Bone marrow (tissue), 2 donors: ENCODE measurements around the gene RPUSD1.
"Not testable (repeated sequence)": the region's sequence is repeated elsewhere in the genome, so short reads cannot be mapped to it uniquely, and the experiment has no call there.

Source experiments
- DNase-seq, 2 donors: peaks; one replicate each; lab custom pipeline; 2025; lab: John Stamatoyannopoulos, UW

Gene RPUSD1

DNA sequence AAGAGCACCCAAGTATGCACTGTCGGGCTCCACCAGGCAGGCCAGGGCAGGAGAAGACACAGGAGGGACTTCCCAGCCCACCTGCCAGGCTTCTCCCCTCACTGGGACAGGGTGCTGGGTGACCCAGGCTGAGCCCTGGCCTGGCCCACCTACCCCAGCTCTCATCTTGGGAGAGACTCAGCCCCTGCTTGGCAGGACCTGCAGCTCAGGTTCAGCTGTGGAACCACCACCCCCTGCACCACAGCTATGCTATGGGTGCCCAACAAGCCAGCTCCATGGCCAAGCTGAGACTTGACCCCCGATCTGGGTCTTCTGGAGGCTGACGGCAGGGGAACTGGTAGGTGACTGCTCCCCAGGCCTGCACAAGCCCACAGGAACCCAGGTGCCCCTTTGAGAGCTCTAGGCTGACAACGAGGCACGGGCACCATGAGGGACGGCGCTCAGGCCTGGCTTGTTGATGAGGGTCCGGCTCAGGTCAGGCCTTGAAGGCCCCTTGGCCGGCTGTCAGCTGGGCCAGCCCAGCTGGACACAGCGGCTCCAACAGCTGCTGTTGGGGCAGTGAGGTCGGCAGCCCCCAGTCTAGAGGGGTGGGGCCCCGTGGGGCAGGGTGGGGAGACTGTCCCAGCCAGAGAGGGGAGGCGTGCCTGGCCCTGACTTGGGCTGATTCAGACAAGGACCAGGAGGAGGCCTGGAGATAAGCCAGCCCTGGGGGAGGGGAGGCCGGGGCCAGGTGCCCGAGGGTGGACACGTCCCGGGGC is 4.6 kb downstream of the RPUSD1 start:
- no peak for DNase-seq

DNA sequence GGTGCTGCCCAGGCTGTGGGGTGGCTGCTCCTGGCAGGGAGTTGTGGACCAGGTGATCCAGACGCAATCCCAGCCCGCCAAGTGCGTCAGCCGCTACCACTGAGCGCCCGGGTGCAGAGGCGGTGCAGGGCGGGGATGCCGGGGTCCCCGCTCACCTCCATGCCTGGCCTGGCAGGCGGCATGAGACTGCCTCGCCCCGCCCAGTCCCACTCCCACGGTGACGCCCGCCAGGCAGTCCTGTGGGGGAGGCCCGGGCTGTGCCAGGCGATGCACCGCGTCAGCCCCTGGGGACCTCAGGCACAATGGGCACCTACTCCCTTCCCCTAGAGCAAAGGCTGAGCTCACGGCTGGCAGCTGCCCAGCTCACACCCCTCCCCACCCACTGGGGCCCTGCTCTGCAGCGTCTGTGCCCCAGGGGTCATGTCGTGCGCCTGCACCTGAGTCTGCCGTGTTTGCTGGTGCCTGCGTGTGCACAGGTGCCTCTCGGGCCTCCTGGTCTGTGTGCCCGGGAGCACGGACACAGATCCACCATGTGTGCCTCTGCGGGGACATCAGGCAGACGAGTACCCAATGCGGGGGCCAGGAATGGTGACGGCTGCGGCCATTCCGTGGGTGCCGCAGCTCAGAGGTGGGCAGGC is 5.3 kb downstream of the RPUSD1 start:
- DNase-seq: no peak

DNA sequence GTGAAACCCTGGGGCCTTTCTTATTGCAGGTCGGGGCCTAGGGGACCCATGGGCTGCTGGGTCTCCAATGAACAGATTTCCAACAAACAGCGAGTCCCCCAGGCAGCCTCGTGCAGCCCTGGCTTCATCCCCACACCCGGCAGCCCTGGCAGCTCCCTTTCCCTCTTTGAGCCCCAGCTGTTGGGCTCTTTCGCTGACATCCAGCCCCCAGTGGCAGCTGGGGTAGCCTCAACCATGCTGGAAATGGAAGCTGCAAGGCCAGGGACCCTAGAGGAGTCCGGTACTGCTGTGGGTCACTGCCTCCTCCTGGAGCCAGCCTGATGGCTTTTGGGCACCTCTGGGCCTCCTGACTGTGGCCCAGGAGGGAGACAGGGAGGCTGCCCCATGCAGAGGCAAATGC is 5.9 kb downstream of the RPUSD1 start:
- DNase-seq: no peak

DNA sequence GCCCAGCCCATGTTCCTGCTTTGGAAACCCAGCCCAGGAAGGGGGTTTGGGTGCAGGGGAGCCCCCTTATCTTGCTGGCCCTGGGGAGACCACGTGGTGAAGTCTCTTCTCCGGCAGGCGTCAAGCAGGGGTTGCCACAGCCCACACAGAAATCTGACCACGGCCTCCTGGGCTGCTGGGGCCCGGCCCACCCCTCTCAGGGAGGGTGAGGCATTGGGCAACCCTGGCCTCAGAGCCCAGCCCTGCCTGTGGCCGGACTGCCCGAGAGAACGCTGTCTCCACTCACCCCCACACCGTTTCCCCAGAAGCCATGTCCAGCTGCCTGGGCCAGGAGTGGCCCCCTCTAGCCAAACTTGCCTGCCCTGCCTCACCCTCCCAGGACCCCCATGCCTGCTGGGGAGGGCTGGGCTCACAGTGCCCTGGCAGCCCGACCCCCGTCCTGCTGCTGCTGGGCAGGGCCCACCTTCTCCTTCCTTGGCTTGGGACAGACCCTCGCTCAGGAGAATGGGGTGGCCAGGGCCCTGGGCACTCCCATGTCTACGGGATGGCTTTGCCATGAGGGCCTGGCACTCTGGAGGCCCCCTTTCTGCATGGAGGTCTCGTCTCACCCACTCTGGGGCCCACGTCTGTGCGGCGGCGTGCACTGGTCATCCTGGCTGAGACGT is 6.7 kb downstream of the RPUSD1 start:
- DNase-seq: no peak

DNA sequence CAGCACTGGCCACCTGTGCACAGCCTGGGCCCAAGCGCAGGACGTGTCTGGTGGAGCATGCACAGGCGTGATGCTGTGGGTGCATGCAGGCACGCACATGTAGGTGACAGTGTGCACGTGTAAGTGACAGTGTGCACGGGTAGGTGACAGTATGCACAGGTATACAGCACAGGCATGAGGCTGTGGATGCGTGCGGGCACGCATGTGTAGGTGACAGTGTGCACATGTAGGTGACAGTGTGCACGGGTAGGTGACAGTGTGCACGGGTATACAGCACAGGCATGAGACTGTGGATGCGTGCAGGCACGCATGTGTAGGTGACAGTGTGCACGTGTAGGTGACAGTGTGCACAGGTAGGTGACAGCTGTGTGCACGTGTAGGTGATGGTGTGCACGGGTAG is 7.9 kb downstream of the RPUSD1 start:
- DNase-seq: no peak

DNA sequence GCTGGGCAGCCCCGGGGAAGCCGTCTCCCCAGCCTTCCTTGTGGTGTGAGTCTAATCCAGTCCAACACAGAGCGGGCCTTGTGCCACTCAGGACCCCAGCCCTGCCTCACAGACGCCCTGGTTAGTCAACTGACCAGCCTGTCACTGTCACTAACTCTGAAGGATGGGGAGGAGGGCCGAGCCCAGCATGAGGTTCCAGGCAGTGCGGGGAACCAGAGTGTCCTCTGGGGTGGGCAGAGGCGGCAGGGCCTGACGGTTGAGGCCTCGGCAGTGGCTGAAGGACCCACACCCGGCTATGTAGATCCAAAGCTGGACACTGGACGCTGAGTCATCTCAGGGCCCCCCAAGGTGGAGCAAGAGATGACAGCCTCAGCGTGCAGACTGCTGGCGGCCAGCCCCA is 8.6 kb downstream of the RPUSD1 start:
- DNase-seq: no peak

DNA sequence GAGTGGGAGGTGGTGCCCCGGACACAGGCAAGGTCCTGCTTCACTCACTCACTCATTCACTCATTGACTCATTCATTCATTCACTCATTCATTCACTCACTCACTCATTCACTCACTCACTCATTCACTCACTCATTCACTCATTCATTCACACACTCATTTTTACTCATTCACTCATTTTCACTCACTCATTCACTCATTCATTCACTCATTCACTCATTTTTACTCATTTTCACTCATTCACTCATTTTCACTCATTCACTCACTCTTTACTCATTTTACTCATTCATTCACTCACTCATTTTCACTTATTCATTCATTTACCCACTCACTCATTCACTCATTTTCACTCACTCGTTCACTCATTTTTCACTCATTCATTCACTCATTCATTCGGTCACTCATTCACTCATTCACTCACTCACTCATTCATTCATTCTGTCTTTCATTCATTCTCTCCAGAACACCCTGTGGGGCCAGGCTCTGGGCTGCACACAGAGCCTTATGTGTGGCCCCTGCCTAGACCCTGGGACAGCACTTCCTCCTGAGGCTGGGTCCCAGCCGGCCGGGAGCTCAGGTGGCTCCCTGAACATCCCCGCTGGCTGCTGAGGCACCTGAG is 9.2 kb downstream of the RPUSD1 start:
- DNase-seq: no peak

DNA sequence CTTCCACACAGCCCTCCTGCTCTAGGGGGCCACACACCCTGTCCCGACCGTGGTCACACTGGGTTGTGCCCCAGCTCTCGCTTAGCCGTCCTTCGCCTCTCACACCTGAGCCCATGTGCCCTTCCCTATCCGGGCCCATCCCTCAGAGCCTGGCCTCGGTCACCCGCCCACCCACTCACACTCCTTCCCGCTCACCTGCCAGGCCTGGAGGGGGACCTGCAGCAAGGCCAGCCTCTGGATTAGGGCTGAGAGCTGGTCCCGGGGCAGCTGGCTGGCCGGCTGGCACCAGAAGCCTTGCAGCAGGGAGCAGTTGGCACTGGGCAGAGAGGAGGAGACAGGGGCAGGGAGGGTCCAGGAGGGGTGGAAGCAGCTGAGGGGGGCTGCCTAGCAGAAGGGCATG is 9.7 kb downstream of the RPUSD1 start:
- no peak for DNase-seq

DNA sequence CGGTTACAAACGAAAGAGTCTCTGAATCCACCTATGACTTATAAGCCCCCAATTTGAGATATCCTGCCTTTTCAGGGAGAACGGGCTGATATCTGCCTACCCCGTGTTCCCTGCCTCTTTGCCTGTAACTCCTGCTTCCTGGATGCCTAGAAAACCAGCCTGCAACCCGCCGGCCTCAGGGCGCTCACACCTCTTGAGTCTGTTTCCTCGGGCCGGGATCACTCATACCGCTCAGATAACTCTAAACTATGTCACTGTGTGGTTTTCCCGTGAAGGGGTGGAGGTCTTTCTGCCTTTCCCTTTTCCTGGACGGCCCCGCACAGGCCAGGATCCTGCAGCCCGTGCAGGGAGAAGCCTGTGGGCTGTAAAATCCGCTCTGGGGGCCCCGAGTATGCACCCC is 10.4 kb downstream of the RPUSD1 start:
- DNase-seq: no peak

DNA sequence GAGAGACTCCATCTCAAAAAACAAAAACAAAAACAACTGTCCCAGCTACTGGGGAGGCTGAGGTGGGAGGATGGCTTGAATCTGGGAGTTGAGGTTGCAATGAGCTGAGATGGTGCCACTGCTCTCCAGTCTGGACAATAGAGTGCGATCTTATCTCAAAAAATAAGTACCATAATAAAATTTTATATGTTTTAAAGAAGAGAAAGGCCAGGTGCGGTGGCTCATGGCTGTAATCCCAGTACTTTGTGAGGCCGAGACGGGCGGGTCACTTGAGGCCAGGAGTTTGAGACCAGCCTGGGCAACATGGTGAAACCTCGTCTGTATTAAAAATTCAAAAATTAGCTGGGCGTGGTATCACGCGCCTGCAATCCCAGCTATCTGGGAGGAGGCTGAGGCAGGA is 11.4 kb downstream of the RPUSD1 start:
- DNase-seq: no peak

DNA sequence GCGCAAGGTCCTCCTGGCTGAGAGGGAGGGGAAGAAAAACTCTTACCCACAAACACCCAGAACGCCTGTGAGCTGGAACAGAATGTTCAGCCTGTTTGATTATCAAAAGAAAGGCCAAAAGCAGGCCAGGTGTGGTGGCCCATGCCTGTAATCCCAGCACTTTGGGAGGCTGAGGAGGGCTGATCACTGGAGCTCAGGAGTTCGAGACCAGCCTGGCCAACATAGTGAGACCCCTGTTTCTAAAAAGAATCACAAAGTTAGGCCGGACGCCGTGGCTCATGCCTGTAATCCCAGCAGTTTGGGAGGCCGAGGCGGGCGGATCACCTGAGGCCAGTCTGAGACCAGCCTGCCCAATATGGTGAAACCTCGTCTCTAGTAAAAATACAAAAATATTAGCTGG is 11.9 kb downstream of the RPUSD1 start:
- DNase-seq: not testable (repeated sequence)

DNA sequence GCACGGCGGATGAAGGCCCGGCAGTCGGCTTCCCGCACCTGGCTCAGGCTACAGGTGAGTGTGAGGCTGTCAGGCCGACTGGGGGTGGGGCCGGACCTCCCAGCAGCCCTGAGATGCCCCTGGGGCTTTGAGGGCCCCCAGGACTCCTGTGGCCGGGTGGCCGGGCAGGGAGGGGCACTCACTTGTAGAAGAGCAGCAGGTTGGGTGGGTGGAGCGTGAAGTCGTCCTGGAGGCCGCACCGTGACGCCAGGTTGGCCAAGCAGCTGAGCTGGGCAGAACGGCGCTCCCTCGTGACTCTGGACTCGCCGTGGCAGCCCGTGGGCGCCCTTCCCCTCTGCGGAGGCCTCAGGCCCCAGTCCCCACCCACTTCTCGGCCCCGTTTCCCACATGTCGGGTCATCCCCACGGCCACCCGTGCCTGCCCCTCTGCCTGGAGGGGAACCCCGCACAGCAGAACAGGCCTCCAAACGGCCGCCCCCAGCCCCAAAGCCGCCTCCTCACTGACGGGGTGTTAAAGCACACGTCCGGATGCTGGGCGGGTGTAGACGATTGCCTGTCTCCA is 12.9 kb downstream of the RPUSD1 start:
- no peak for DNase-seq

DNA sequence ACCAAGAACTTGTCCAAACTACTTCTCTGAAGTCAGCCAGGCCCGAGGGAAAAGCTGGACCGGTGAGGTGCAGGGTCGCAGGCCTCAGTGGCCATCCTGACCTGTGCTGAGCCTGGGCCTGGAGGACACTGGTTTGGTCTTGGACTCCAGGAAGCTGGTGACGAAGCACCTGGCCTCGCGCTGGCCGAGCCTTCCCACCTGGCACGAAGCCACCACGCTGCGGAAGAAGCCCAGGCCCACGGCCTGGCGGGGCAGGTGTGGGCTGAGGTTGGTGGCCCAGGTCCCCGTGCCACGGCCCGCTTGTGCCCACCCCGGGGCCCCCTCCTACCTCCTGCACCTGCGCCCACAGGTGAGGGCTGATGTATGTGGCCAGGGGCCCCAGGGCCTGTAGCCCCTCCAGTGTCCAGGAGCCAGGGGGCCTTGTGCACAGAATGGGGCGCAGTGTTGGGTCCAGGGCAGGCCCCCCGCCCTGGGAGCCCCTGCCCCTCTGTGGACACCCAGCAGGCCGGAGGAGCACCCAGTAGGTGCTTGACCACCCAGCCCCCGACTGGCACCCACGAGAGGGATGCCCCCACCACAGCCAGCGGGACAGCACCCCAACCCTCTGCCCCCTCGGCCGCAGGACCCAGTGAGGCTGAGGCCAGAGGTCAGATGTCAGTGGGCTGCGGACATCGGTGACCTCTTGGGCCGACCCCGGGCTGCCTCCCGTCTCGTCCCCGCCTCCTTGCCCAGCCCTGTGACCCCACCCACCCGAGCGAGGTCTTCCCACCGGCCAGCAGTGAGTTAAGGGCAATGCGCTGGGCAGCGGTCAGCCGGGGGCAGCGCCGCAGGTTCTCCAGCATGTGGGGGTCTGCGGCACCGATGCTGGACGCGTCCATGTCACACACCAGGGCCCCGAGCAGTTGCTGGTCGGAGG is 13.8 kb downstream of the RPUSD1 start:
- no peak for DNase-seq

DNA sequence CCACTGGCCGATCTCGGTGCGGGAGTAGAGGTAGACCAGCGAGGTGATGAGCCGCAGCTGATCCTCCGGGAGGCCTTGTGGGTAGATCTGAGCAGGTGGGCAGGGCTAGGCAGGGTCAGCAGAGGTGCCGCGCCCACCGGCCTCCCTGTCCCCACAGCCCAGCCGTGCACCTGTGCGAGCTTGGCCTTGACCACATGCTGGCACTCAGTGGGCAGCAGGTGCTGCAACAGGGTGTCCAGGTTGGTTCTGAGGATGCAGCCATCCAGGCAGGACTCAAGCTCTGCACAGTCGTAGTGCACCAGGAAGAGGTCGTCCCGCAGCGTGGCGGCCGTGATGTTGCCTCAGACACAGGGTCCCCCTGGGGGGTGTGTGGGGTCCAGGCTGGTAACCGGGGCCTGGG is 15.2 kb downstream of the RPUSD1 start:
- no peak for DNase-seq

DNA sequence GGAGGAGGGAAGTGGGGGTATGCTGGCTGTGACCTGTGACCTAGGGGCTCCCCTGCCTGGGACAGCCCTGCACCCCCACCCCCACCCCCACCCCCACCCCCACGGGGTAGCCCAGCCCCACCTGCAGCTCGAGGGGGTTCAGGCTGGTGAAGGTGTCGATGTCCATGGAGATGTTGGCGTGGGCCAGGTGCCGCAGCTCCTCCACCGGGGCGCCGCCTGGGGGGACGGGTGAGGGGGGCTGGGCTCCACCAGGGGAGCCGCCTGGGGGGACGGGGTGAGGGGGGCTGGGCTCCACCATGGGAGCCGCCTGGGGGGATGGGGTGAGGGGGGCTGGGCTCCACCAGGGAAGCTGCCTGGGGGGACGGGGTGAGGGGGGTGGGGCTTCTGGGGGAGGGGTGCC is 17.8 kb downstream of the RPUSD1 start:
- no peak for DNase-seq

DNA sequence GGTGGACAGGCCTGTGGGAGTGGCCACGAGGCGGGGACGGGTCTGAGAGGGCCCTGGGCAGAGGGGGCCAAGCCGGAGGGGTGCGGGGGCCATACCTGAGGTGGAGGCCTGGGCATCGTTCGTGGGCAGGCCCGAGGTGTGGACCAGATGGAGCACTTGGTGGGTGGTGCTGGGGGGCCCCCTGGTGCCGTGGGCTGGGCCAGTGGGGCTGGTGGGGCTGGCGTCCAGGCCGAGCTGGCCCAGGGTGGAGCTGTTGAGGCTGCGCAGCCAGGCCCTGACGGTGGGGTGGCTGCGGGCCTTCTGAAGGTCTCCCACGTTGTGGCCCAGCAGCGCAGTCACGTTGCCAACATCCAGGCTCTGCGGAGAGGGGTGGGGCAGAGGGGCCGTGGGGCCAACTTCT is 18.2 kb downstream of the RPUSD1 start:
- DNase-seq: no peak

DNA sequence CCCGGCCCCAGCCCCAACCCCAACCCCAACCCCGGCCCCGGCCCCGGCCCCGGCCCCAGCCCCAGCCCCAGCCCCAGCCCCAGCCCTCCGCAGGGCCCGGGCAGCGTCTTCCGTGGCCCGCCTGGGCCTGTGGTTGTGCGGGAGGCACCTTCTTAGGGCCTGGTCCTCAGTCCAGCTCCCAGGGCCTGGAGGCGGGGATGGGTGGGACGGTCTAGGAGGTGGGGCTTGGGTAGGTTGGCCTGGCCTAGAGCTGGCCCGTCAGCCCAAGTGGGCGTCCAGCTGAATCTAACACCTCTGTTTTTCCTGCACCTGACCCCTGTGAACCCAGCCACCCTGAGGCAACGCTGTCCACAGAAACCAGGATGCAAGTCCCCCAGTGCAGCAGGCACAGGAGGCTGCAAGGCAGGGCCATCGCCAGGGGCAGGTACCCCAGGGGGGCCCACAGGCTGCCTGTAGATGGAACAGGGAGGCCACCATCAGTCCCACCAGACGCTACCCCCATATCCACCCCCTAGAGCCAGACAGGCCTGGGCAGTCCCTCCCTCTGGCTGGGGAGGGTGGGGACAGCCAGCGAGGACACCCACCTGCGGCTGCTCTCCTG is 18.9 kb downstream of the RPUSD1 start:
- DNase-seq: no peak

DNA sequence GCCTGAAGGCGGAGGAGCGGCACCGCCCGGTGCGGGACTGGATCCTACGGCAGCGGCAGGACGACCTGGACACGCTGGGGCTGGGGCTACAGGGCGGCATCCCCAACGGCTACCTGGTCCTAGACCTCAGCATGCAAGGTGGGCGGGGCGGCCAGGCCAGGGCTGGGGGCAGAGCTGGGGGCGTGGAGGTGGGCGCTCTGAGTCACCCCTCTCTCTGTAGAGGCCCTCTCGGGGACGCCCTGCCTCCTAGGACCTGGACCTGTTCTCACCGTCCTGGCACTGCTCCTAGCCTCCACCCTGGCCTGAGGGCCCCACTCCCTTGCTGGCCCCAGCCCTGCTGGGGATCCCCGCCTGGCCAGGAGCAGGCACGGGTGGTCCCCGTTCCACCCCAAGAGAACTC is 19.8 kb downstream of the RPUSD1 start:
- no peak for DNase-seq

DNA sequence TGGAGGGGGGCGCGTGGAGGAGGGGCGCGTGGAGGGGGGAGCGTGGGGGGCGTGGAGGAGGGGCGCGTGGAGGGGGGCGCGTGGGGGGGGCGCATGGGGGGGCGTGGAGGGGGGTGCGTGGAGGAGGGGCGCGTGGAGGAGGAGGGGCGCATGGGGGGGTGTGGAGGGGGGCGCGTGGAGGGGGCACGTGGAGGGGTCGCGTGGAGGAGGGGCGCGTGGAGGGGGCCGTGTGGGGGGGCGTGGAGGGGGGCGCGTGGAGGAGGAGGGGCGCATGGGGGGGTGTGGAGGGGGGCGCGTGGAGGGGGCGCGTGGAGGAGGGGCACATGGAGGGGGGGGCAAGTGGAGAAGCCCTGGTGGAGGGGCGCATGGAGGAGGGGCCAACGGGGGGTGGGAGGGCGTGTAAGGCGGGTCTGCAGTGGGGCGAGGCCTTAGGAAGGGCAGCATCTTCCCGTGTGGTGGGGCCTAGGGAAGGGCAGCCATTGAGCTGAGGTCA is 20.4 kb downstream of the RPUSD1 start:
- DNase-seq: no peak

DNA sequence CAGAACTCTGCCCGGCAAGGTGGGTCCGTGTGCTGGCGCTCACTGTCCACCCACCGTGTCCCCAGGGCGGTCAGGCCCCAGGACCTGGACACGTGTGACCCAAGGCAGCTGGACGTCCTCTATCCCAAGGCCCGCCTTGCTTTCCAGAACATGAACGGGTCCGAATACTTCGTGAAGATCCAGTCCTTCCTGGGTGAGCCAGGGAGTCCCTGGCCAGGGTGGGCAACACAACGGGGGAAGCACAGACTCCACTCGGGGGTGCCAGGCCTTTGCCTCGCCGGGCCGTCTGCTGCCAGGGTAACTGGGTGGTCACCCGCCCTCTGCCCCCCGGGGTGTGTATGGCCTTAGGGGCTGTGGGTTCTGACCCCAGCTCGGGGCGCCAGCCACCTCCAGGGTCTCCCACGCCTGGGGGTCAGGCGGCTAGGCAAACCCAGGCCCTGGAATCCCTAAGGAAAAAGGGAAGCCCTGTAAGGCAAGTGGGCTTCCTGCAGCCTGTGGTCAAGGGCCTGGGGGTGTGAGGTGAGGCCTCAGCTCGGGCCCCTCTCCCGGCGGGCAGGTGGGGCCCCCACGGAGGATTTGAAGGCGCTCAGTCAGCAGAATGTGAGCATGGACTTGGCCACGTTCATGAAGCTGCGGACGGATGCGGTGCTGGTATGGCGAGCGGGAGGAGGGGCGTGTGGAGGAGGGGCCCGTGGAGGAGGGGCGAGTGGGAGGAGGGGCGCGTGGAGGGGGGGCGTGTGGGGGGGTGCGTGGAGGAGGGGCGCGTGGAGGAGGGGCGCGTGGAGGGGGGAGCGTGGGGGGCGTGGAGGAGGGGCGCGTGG is 21.2 kb downstream of the RPUSD1 start:
- no peak for DNase-seq
